ENCODE results near the gene UQCC2.

DNA sequence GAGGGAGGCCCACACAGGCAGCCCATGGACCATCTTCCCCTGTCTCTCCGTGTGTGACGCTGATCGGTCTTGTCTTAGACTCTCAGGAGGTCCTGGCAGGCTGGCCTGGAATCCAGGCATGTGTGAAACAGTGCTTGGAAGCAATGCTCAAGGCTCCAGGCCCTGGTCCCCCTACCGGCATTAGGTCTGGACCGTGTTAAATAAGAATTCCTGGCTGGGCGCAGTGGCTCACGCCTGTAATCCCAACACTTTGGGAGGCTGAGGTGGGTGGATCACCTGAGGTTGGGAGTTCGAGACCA lies 22.2 kb upstream of the UQCC2 start:
- TF ChIP-seq POLR2A (IDR thresholded peaks at IDR 0.05; ENCODE audit: low read depth, low read length), result no peak
- TF ChIP-seq POLR2AphosphoS5 (IDR thresholded peaks at IDR 0.05; ENCODE audit: low read depth, low read length), result no peak
- no peak for TF ChIP-seq TAF1 (IDR thresholded peaks at IDR 0.05; ENCODE audit: borderline replicate concordance, low read depth, low read length)
